ENCODE measurements around the gene COL28A1.
"Not testable (repeated sequence)": the region's sequence is repeated elsewhere in the genome, so short reads cannot be mapped to it uniquely, and the experiment has no call there.

Gene COL28A1

DNA sequence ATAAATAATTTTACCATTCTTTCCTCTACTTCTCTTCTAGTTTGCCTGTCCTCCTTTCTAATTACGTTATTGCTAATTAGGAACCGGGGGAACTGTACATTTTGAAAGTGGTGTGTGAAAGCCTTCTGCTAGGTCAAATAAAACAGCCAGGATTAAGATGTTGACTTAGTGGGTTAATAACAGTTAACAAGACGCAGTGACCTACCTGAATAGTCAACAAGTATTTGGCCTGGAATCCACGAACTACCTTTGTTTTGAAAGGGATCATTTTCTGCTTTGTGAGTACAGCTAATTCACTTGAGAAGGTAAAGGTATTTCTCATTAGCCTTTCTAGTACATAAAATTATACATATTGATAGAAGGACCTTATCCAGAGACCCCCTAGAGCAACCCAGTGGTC lies 139.9 kb downstream of the COL28A1 start:
- DNase-seq = no peak
- H3K36me3 Mint-ChIP-seq (ENCODE audit: insufficient read depth) = no peaks in the 10 kb centered on the region
- no peak overlapping the region for H3K27ac Mint-ChIP-seq
- H3K27me3 Mint-ChIP-seq = peaks cover 24 to 35% of the 10 kb centered on the region in 2 donors
- H3K9me3 Mint-ChIP-seq = peaks cover 3 to 20% of the 10 kb centered on the region in 2 donors
- H3K4me3 Mint-ChIP-seq = no peak overlapping the region
- no peaks in the 10 kb centered on the region for H3K4me1 Mint-ChIP-seq (ENCODE audit: low read depth in 2 of 2)
- no peak for ATAC-seq (replicated peaks)

DNA sequence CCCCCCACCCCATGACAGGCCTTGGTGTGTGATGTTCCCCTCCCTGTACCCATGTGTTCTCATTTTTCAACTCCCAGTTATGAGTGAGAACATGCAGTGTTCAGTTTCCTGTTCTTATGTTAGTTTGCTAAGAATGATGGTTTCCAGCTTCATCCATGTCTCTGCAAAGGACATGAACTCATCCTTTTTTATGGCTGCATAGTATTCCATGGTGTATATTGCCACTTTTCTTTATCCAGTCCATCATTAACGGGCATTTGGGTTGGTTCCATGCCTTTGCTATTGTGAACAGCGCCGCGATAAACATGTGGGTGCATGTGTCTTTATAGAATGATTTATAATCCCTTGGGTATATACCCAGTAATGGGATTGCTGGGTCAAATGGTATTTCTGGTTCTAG lies 147.5 kb downstream of the COL28A1 start:
- not testable (repeated sequence) for H3K4me3 Mint-ChIP-seq; ATAC-seq (replicated peaks); DNase-seq; H3K4me1 Mint-ChIP-seq (ENCODE audit: low read depth in 2 of 2); H3K36me3 Mint-ChIP-seq (ENCODE audit: insufficient read depth); H3K27ac Mint-ChIP-seq
- Mint-ChIP-seq H3K9me3 (peaks cover 3 to 23% of the 10 kb centered on the region in 2 donors), H3K27me3 (peaks cover 25 to 26% of the 10 kb centered on the region in 2 donors)

DNA sequence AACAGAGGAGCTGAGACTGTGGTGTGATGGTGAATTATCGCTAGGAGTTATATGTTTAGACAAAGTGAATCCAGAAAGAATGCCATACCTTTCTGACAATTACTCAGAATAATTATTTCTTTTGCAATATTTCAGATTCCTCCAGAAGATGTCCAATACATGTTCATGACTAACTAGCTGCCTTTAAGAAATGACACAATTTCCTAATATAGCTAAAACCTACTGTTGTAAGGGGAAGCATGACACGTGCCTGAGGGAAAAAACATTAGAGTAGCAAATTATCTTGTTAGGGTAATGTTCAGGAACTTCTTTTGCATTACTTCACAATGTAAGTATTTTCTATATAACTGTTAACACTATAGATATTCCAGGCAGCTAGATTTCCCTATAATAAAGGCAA lies 150.3 kb downstream of the COL28A1 start:
- Mint-ChIP-seq H3K9me3 (no peaks in the 10 kb centered on the region), H3K36me3 (ENCODE audit: insufficient read depth) (no peaks in the 10 kb centered on the region), H3K27me3 (no peaks in the 10 kb centered on the region), H3K27ac (no peak overlapping the region), H3K4me3 (no peak overlapping the region), H3K4me1 (ENCODE audit: low read depth in 2 of 2) (no peaks in the 10 kb centered on the region)
- DNase-seq (no peak), ATAC-seq (replicated peaks) (no peak)

DNA sequence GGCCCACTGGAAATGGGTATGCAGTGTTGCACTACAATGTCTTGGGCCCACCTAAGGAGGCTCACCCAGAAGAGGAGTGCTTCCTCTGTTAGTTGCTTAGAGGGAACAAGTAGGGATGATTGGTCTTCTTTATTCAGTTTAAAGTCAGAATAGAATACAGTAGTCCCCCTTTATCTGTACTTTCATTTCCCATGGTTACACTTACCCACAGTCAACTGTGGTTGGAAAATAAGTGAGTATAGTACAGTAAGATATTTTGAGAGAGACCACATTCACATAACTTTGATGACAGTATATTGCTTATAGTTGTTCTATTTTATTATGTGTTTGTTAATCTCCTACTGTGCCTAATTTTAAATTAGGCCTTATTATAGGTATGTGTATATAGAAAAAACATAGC lies 151.4 kb downstream of the COL28A1 start:
- H3K36me3 Mint-ChIP-seq (ENCODE audit: insufficient read depth) = no peaks in the 10 kb centered on the region
- H3K27ac Mint-ChIP-seq = no peak overlapping the region
- no peak for ATAC-seq (replicated peaks)

DNA sequence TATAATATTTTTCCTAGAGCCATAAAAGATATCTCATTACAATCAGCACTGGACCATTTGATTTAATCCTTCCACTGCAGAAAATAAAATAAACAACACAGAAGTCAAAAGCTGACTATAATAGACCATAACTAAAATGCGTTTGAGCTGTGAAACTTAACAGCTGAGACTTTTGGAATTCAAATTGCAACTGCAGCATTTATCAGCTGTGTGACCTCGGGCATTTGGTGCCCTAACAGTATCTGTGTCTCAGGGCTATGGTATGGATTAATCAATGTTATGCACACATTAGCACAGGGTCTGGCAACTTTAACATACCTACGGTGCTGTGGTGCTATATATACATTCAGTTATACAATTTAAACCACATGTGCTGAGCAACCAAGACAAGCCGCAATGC lies 160.1 kb downstream of the COL28A1 start:
- H3K4me1 Mint-ChIP-seq (ENCODE audit: low read depth in 2 of 2) = no peaks in the 10 kb centered on the region
- ATAC-seq (replicated peaks) = no peak
- no peaks in the 10 kb centered on the region for H3K36me3 Mint-ChIP-seq (ENCODE audit: insufficient read depth)

More for the DNA sequence above, 151.4 kb downstream of the COL28A1 start:
- DNase-seq = no peak
- peaks cover 0 to under 1% of the 10 kb centered on the region in 2 donors for H3K27me3 Mint-ChIP-seq
- no peaks in the 10 kb centered on the region for H3K4me1 Mint-ChIP-seq (ENCODE audit: low read depth in 2 of 2)
- no peak overlapping the region for H3K4me3 Mint-ChIP-seq
- H3K9me3 Mint-ChIP-seq = no peaks in the 10 kb centered on the region

DNA sequence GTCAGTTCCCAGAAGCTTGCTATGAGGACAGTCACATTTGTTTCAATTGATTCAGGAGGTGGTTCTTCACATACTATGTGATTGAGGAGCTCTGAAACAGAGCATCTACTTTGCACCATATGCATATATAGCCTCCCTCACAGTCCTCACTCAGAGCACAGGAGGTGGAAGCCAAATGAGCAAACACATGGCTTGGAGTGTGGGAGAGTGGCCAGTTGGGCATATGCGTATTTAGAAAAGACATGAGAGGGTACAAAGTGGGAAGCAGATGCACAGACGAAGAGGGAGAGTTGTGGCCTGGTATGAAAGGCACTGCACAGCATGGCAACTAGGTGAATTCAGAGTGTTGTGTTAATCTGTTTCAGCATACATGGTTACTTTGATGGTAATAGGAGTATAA lies 165.6 kb downstream of the COL28A1 start:
- Mint-ChIP-seq H3K4me1 (ENCODE audit: low read depth in 2 of 2) (no peaks in the 10 kb centered on the region), H3K27me3 (no peaks in the 10 kb centered on the region), H3K36me3 (ENCODE audit: insufficient read depth) (no peaks in the 10 kb centered on the region), H3K9me3 (no peaks in the 10 kb centered on the region), H3K4me3 (no peak overlapping the region), H3K27ac (no peak overlapping the region)
- no peak for ATAC-seq (replicated peaks)
- no peak for DNase-seq

More for the DNA sequence above, 160.1 kb downstream of the COL28A1 start:
- no peak overlapping the region for H3K27ac Mint-ChIP-seq
- peaks cover 7 to 8% of the 10 kb centered on the region in 2 donors for H3K27me3 Mint-ChIP-seq
- no peaks in the 10 kb centered on the region for H3K9me3 Mint-ChIP-seq
- no peak for DNase-seq
- no peak overlapping the region for H3K4me3 Mint-ChIP-seq

DNA sequence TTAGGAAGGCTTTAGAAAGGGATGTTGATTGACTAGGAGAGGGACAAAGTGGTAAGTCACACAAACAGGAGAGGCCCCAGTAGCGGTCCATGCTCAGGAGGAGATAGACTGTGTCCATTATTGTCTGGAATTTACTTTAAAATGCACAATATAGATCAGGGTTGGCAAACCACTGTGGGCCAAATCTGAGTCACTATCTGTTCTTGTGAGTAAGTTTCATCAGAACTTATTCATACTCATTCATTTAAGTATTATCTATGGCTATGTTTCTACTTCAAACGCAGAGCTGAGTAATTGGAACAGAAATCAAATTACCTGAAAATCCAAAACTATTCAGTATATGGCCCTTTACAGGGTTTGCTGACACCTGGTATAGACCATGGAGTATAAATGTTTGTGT lies 166.5 kb downstream of the COL28A1 start:
- no peak for DNase-seq
- H3K4me1 Mint-ChIP-seq (ENCODE audit: low read depth in 2 of 2) = no peaks in the 10 kb centered on the region
- peaks cover 0 to 1% of the 10 kb centered on the region in 2 donors for H3K27me3 Mint-ChIP-seq
- no peak overlapping the region for H3K27ac Mint-ChIP-seq
- H3K4me3 Mint-ChIP-seq = no peak overlapping the region
- H3K9me3 Mint-ChIP-seq = no peaks in the 10 kb centered on the region
- no peak for ATAC-seq (replicated peaks)
- H3K36me3 Mint-ChIP-seq (ENCODE audit: insufficient read depth) = no peaks in the 10 kb centered on the region

- H3K4me3 Mint-ChIP-seq = no peak overlapping the region
- ATAC-seq (replicated peaks) = no peak
Measured at GRCh38 chr7:7354674-7355073, 181.0 kb downstream of the COL28A1 start.

GRCh38 chr7:7352845-7353244 lies 182.8 kb downstream of the COL28A1 start:
- Mint-ChIP-seq H3K4me1 (ENCODE audit: low read depth in 2 of 2) (no peaks in the 10 kb centered on the region), H3K4me3 (no peak overlapping the region), H3K27me3 (peaks cover 33 to 47% of the 10 kb centered on the region in 2 donors), H3K27ac (no peak overlapping the region), H3K36me3 (ENCODE audit: insufficient read depth) (no peaks in the 10 kb centered on the region), H3K9me3 (no peaks in the 10 kb centered on the region)
- DNase-seq = no peak
- no peak for ATAC-seq (replicated peaks)

More at GRCh38 chr7:7354674-7355073, 181.0 kb downstream of the COL28A1 start:
- no peaks in the 10 kb centered on the region for H3K9me3 Mint-ChIP-seq
- no peak overlapping the region for H3K27ac Mint-ChIP-seq
- no peaks in the 10 kb centered on the region for H3K4me1 Mint-ChIP-seq (ENCODE audit: low read depth in 2 of 2)
- peaks cover 23 to 32% of the 10 kb centered on the region in 2 donors for H3K27me3 Mint-ChIP-seq
- DNase-seq = no peak
- H3K36me3 Mint-ChIP-seq (ENCODE audit: insufficient read depth) = no peaks in the 10 kb centered on the region

GRCh38 chr7:7351832-7352231 lies 183.8 kb downstream of the COL28A1 start:
- Mint-ChIP-seq H3K27me3 (peaks cover 41 to 53% of the 10 kb centered on the region in 2 donors), H3K4me1 (ENCODE audit: low read depth in 2 of 2) (no peaks in the 10 kb centered on the region), H3K4me3 (no peak overlapping the region), H3K9me3 (no peaks in the 10 kb centered on the region), H3K27ac (no peak overlapping the region), H3K36me3 (ENCODE audit: insufficient read depth) (no peaks in the 10 kb centered on the region)
- no peak for ATAC-seq (replicated peaks)
- no peak for DNase-seq

DNA sequence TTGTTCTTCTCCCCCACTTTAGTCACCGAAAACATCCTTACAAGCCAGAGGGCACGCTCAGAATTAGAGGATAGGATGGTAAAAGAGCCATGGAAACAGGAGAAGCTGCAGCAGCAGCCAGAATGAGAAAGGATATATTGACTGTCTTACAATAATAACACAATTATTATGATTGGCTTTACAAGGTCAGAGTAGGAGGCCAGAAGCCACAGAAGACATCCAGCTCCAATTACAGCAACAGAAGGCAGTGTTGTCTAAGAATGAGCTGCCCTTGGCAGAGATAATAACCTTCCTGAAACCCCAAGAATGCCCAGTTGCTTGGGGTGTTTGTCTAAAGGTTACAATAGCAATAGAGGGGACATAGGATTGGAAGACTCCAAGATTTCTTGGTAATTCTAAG lies 184.5 kb downstream of the COL28A1 start:
- Mint-ChIP-seq H3K4me1 (ENCODE audit: low read depth in 2 of 2) (no peaks in the 10 kb centered on the region), H3K27ac (no peak overlapping the region), H3K36me3 (ENCODE audit: insufficient read depth) (no peaks in the 10 kb centered on the region), H3K27me3 (peaks cover 41 to 53% of the 10 kb centered on the region in 2 donors), H3K4me3 (no peak overlapping the region), H3K9me3 (no peaks in the 10 kb centered on the region)
- no peak for ATAC-seq (replicated peaks)
- no peak for DNase-seq

DNA sequence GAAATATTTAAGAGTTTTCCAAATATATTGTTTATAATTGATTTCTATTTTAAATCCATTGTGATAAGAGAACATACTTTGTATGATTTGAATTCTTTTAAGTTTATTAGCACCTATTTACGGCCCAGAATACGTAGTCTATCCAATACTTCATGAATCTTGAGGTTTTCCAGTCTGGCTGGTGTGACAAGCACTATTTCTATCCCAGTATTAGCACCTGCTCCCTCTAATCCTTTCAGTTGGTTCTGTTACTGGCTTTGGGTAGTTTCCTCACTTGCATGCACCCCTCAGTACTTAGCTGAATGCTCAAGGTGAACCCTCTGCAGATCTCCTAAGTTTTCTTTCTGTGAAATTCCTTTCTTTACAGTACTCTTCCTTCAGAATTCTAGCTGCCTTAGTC lies 186.5 kb downstream of the COL28A1 start:
- H3K27ac Mint-ChIP-seq = no peak overlapping the region
- ATAC-seq (replicated peaks) = no peak
- DNase-seq = no peak
- H3K36me3 Mint-ChIP-seq (ENCODE audit: insufficient read depth) = no peaks in the 10 kb centered on the region
- H3K9me3 Mint-ChIP-seq = no peaks in the 10 kb centered on the region
- H3K27me3 Mint-ChIP-seq = peaks cover 44 to 63% of the 10 kb centered on the region in 2 donors
- no peaks in the 10 kb centered on the region for H3K4me1 Mint-ChIP-seq (ENCODE audit: low read depth in 2 of 2)
- no peak overlapping the region for H3K4me3 Mint-ChIP-seq

- no peak overlapping the region for H3K4me3 Mint-ChIP-seq
- DNase-seq (no peak), ATAC-seq (replicated peaks) (no peak)
- H3K27ac Mint-ChIP-seq = no peak overlapping the region
- H3K4me1 Mint-ChIP-seq (ENCODE audit: low read depth in 2 of 2) = no peaks in the 10 kb centered on the region
- peaks cover 46 to 50% of the 10 kb centered on the region in 2 donors for H3K27me3 Mint-ChIP-seq
- no peaks in the 10 kb centered on the region for H3K9me3 Mint-ChIP-seq
- H3K36me3 Mint-ChIP-seq (ENCODE audit: insufficient read depth) = no peaks in the 10 kb centered on the region
Measured at GRCh38 chr7:7347045-7347444, 188.6 kb downstream of the COL28A1 start.

DNA sequence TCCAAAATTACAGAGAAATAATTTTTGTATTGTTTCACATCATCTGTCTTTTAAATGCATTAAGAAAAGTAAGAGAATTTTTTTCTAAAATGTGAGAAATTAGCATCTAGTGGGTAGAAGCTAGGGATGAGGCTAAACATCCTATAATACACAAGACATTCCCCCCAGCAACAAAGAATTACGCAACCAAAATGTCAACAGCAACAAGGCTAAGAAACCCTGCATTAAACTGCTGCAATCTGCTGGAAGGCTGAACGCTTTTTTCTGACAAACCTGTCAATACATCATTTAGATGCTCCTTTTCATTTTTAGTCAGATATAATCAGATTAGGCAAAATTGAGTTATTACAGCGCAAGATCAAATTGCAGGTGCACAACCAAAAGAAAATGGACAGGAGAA lies 191.1 kb downstream of the COL28A1 start:
- Mint-ChIP-seq H3K27ac (no peak overlapping the region), H3K36me3 (ENCODE audit: insufficient read depth) (no peaks in the 10 kb centered on the region), H3K4me1 (ENCODE audit: low read depth in 2 of 2) (no peaks in the 10 kb centered on the region), H3K9me3 (no peaks in the 10 kb centered on the region), H3K27me3 (peaks cover 37 to 45% of the 10 kb centered on the region in 2 donors), H3K4me3 (no peak overlapping the region)
- DNase-seq (no peak), ATAC-seq (replicated peaks) (no peak)

DNA sequence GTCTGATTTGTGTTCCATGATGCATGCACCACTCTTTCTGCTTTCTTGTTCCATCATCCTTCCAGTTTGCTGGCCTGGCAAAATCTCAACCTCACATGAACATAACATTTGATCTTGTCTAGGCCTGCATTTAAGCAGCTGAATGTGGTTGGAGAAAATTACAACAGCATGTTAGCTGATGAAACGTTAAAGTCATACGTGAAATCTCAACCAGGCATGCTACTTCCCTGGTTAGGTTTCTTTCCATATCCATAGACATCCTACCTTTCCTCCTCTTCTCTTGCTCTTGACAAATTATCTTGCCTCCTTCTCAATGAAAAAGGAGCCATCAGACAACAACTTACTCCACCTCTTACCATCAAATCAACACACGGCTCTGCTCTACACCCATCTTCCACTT lies 199.8 kb downstream of the COL28A1 start:
- DNase-seq = no peak
- no peaks in the 10 kb centered on the region for H3K4me1 Mint-ChIP-seq (ENCODE audit: low read depth in 2 of 2)
- H3K27ac Mint-ChIP-seq = no peak overlapping the region
- H3K27me3 Mint-ChIP-seq = peaks cover 2 to 17% of the 10 kb centered on the region in 2 donors
- no peak overlapping the region for H3K4me3 Mint-ChIP-seq
- no peaks in the 10 kb centered on the region for H3K9me3 Mint-ChIP-seq
- H3K36me3 Mint-ChIP-seq (ENCODE audit: insufficient read depth) = no peaks in the 10 kb centered on the region
- ATAC-seq (replicated peaks) = no peak
